GM12878 (cell line): ENCODE measurements around the gene LIMCH1. TPM values are rescaled to one million over a fixed set of nuclear protein-coding genes. Genes with fewer than 3 reads are reported as not detected.

Experiments used
- ATAC-seq: fragments of 200-7000 bp; cut with Tn5 transposase; 3 replicates; pipeline ENCODE4 v1.9.1; 2020; ENCODE audit warnings: mild to moderate bottlenecking, moderate library complexity
- BruUV-seq: library from RNA; stranded (reverse); fragments of 400-500 nt; replicated peaks from 2 replicates; lab custom pipeline; 2021; lab: Mats Ljungman, UMichigan
- CTCF ChIA-PET: fragments of 300-600 bp; sonication (Branson Sonifier 250); formaldehyde crosslinking; extraction: SDS; loops from one replicate; lab custom pipeline; 2021; ENCODE audit warnings: inconsistent platforms; lab: Yijun Ruan, JAX
- POLR2A ChIA-PET: fragments of 350-600 bp; formaldehyde crosslinking; extraction: SDS; loops from one replicate; lab custom pipeline; 2021; ENCODE audit warnings: inconsistent platforms; lab: Charles Lee
- RAD21 ChIA-PET: fragments of 300-600 bp; sonication (Branson Sonifier 250); formaldehyde crosslinking; loops from one replicate; lab custom pipeline; 2023; ENCODE audit warnings: antibody characterized with exemption; ENCODE audit not compliant: unreplicated experiment; lab: Charles Lee
- SMC1A ChIA-PET: fragments of 300-600 bp; sonication (Branson Sonifier 250); formaldehyde crosslinking; loops from one replicate; lab custom pipeline; 2023; ENCODE audit not compliant: unreplicated experiment, uncharacterized antibody; lab: Charles Lee
- DNase-seq: peaks from one replicate; pipeline ENCODE4 v3.0.0-alpha.2; 2011; ENCODE audit warnings: low read depth, low spot score
- FAIRE-seq: peaks from 3 replicates; lab custom pipeline; 2011; peaks lifted over from hg19 to GRCh38; lab: Jason Lieb, UNC
- H2AFZ ChIP-seq: 2 replicates; pipeline ENCODE4 v1.6.0; 2011; ENCODE audit warnings: low read depth, low read length, control low read depth; ENCODE audit not compliant: control insufficient read depth
- H3K27ac ChIP-seq: 2 replicates; pipeline ENCODE4 v1.5.1; 2011; ENCODE audit warnings: control low read depth; ENCODE audit not compliant: control insufficient read depth, insufficient read depth
- H3K27me3 ChIP-seq, 2 experiments: replicated peaks in 1 of 2; 2 replicates each; pipeline versions ENCODE4 v1.6.0 to v1.6.1; 2011; ENCODE audit warnings: low read length in 1 of 2; ENCODE audit not compliant: control insufficient read depth in 2 of 2, insufficient read depth in 2 of 2
- H3K36me3 ChIP-seq, 2 experiments: 2 replicates each; pipeline ENCODE4 v1.5.1; 2011; ENCODE audit warnings: low read length in 1 of 2; ENCODE audit not compliant: control insufficient read depth in 2 of 2, insufficient read depth in 2 of 2
- H3K4me1 ChIP-seq: 2 replicates; pipeline ENCODE4 v1.6.1; 2011; ENCODE audit warnings: mild to moderate bottlenecking, low read length, moderate library complexity, mixed read lengths; ENCODE audit not compliant: control insufficient read depth, insufficient read depth
- H3K4me2 ChIP-seq: 2 replicates; pipeline ENCODE4 v1.6.0; 2011; ENCODE audit warnings: control low read depth; ENCODE audit not compliant: control insufficient read depth, insufficient read depth
- H3K4me3 ChIP-seq: fragments of 200-600 bp; sonication (generic); 2 replicates; pipeline ENCODE4 v1.5.1; 2016
- H3K79me2 ChIP-seq: 2 replicates; pipeline ENCODE4 v1.6.0; 2011; ENCODE audit warnings: low read length; ENCODE audit not compliant: control insufficient read depth, insufficient read depth
- H3K9ac ChIP-seq: 2 replicates; pipeline ENCODE4 v1.8.0; 2011; ENCODE audit warnings: low read length, control low read depth, mixed read lengths; ENCODE audit not compliant: control insufficient read depth, insufficient read depth
- H3K9me3 ChIP-seq: replicated peaks from 3 replicates; pipeline ENCODE4 v1.5.1; 2011; ENCODE audit warnings: mild to moderate bottlenecking, low read length; ENCODE audit not compliant: control insufficient read depth, insufficient read depth
- H4K20me1 ChIP-seq: 2 replicates; pipeline ENCODE4 v1.6.0; 2011; ENCODE audit not compliant: control insufficient read depth, insufficient read depth
- CREM ChIP-seq: IDR thresholded peaks from 2 replicates; pipeline ENCODE4 v1.6.1; 2014; ENCODE audit warnings: antibody characterized with exemption, low read depth
- EGR1 ChIP-seq, 2 experiments: IDR thresholded peaks; 1 replicate in 1 of 2; 2 replicates in 1 of 2; pipeline ENCODE4 v1.6.1; 2011 to 2012; ENCODE audit warnings: low read depth in 2 of 2, low read length in 2 of 2, borderline replicate concordance in 1 of 2, mild to moderate bottlenecking in 1 of 2, moderate library complexity in 1 of 2
- EP300 ChIP-seq, 2 experiments: fragments of 150-350 bp in 1 of 2; IDR thresholded peaks; 2 replicates each; pipeline ENCODE4 v1.6.1; 2011 to 2012; ENCODE audit warnings: low read depth in 2 of 2, low read length in 2 of 2, borderline replicate concordance in 1 of 2, improper control_type of control experiment in 1 of 2, inconsistent platforms in 1 of 2; ENCODE audit not compliant: control insufficient read depth in 1 of 2
- MTA3 ChIP-seq: IDR thresholded peaks from 2 replicates; pipeline ENCODE4 v1.6.1; 2012; ENCODE audit warnings: low read length, inconsistent platforms, borderline replicate concordance
- SKIL ChIP-seq: fragments of 450-650 bp; IDR thresholded peaks from 2 replicates; pipeline ENCODE4 v1.6.1; 2017; ENCODE audit warnings: mild to moderate bottlenecking, low read depth, inconsistent platforms; ENCODE audit not compliant: poor library complexity, severe bottlenecking
- SREBF1 ChIP-seq: IDR thresholded peaks from 2 replicates; pipeline ENCODE4 v1.6.1; 2012; ENCODE audit warnings: mild to moderate bottlenecking, low read length
- STAT3 ChIP-seq: IDR thresholded peaks from 2 replicates; pipeline ENCODE4 v1.6.1; 2011; ENCODE audit warnings: low read depth, low read length, improper control_type of control experiment
- TBL1XR1 ChIP-seq: IDR thresholded peaks from 2 replicates; pipeline ENCODE4 v1.6.1; 2012; ENCODE audit warnings: low read depth, low read length, improper control_type of control experiment
- ZBTB4 ChIP-seq: fragments of 450-650 bp; formaldehyde crosslinking; IDR thresholded peaks from 2 replicates; pipeline ENCODE4 v1.4.0; 2022; ENCODE audit warnings: mild to moderate bottlenecking, moderate library complexity
- ZNF384 ChIP-seq: IDR thresholded peaks from 2 replicates; pipeline ENCODE4 v1.6.1; 2012; ENCODE audit warnings: low read depth, mild to moderate bottlenecking, low read length, improper control_type of control experiment, borderline replicate concordance
- WGBS: methylation state at CpG from one replicate; pipeline ENCODE4 v1.1.6; 2016; ENCODE audit warnings: low lambda C conversion rate; ENCODE audit not compliant: insufficient replicate concordance, insufficient coverage; ENCODE audit errors: missing lambda C conversion rate; 5-methylcytosine and 5-hydroxymethylcytosine counted together
- in situ Hi-C: fragments of 300-500 bp; cut with MboI; formaldehyde crosslinking; loops from 9 replicates; pipeline ENCODE4 v1.14.3; 2018; ENCODE audit warnings: mixed read lengths
- intact Hi-C: fragments of 100-400 bp; cut with micrococcal nuclease; formaldehyde crosslinking; loops from one replicate; pipeline ENCODE4 v1.14.2; 2022; ENCODE audit not compliant: unreplicated experiment
- polyA plus RNA-seq, 11 experiments: library from polyadenylated mRNA; depleted of rRNA in 4 of 11; unstranded in 6 of 11; stranded (reverse) in 5 of 11; fragments of >200 nt; fragmentation: Nextera tagmentation in 4 of 11; fragmentation: Illumina TruSeq in 1 of 11; extraction: Ambion mirVana in 4 of 11; extraction: Trizol in 1 of 11; gene quantifications; 1 replicate in 1 of 11; 2 replicates in 10 of 11; pipeline versions ENCODE4 v1.2.1 to v1.2.3, GENCODE V29; 2011 to 2016; ENCODE audit warnings: inconsistent platforms in 2 of 11, missing spikeins in 2 of 11, low read depth in 1 of 11
- total RNA-seq, 4 experiments: library from RNA; depleted of rRNA in 3 of 4; stranded (reverse); fragments of >200 nt in 3 of 4; fragmentation: Illumina TruSeq in 1 of 4; extraction: Trizol in 1 of 4; gene quantifications; 2 replicates each; pipeline versions ENCODE4 v1.2.1 to v1.2.3, GENCODE V29; 2013 to 2021
- TF ChIP-seq, protein P1 (sequence below): fragments of 450-650 bp; IDR thresholded peaks from 2 replicates; pipeline ENCODE4 v1.6.1; 2018; ENCODE audit warnings: borderline replicate concordance, mild to moderate bottlenecking; ENCODE audit not compliant: partially characterized antibody

Gene LIMCH1
- total and polyA plus RNA-seq, 10 of the 15 experiments (the other 5 are each of a cell fraction or from before 2014, with no cell fraction given), result 0.07 to 0.15 TPM; not detected in 8

- TF ChIP-seq ZBTB4 (CRISPR knock-in tag), result no peak
Measured at GRCh38 chr4:41746440-41747229, 208.7 kb downstream of the LIMCH1 start (continued).

- Histone ChIP-seq H2AFZ (no peak overlapping the region), H3K4me2 (no peak overlapping the region), H4K20me1 (no peaks in the 10 kb centered on the region), H3K9ac (no peak overlapping the region), H3K9me3 (peaks cover 1% of the 10 kb centered on the region; the same call in 1 of the 3 replicates), H3K79me2 (no peaks in the 10 kb centered on the region), H3K4me3 (no peak overlapping the region), H3K27me3 (peaks cover 10 to 27% of the 10 kb centered on the region in 2 experiments), H3K4me1 (no peaks in the 10 kb centered on the region), H3K36me3 (no peaks in the 10 kb centered on the region), H3K27ac (no peak overlapping the region)
- ATAC-seq, result no peak
- intact Hi-C loops (no loop called here), in situ Hi-C loops (no loop called here)
- BruUV-seq, result no TSS peak
- WGBS, result 42% methylated on average over 47 of the region's 49 CpGs
- ChIA-PET POLR2A (no interaction called here), SMC1A (interaction anchor here (0.6 kb wide), 1 partner anchor 26 kb away, joined by 3 read pairs; no protein-coding TSS in a partner anchor), CTCF (no interaction called here), RAD21 (no interaction called here)
- FAIRE-seq, result no peak
- no peak for DNase-seq
- TF ChIP-seq SREBF1 (no peak), ZNF384 (no peak), EGR1 (IDR thresholded peaks at IDR 0.05; ENCODE audit: borderline replicate concordance in 1 of 2, low read depth in 2 of 2, low read length in 2 of 2) (no peak), TBL1XR1 (no peak), EP300 (IDR thresholded peaks at IDR 0.05; ENCODE audit: borderline replicate concordance in 1 of 2, control insufficient read depth in 1 of 2, low read depth in 2 of 2, low read length in 2 of 2) (no peak), SKIL (no peak), MTA3 (no peak), STAT3 (no peak), CREM (no peak)
- TF ChIP-seq, protein P1, sequence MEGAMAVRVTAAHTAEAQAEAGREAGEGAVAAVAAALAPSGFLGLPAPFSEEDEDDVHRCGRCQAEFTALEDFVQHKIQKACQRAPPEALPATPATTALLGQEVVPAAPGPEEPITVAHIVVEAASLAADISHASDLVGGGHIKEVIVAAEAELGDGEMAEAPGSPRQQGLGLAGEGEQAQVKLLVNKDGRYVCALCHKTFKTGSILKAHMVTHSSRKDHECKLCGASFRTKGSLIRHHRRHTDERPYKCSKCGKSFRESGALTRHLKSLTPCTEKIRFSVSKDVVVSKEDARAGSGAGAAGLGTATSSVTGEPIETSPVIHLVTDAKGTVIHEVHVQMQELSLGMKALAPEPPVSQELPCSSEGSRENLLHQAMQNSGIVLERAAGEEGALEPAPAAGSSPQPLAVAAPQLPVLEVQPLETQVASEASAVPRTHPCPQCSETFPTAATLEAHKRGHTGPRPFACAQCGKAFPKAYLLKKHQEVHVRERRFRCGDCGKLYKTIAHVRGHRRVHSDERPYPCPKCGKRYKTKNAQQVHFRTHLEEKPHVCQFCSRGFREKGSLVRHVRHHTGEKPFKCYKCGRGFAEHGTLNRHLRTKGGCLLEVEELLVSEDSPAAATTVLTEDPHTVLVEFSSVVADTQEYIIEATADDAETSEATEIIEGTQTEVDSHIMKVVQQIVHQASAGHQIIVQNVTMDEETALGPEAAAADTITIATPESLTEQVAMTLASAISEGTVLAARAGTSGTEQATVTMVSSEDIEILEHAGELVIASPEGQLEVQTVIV, result no peak
Measured at GRCh38 chr4:41747230-41748055, 209.5 kb downstream of the LIMCH1 start.
